Measurements from ENCODE around the gene ADAM33. TPM values are rescaled to one million over a fixed set of nuclear protein-coding genes. Genes with fewer than 3 reads are reported as not detected.

The ADAM33 gene
- total and polyA plus RNA-seq, 2 donors (not counting 1 experiment from before 2014, with no cell fraction given): not detected

GRCh38 chr20:3706774-3707507, 25.1 kb upstream of the ADAM33 start:
- Histone ChIP-seq H3K4me3 (ENCODE audit: control extremely low read depth in 1 of 5, extremely low read depth in 1 of 5, insufficient read depth in 1 of 5, low read depth in 2 of 5, low read length in 4 of 5) (no peak overlapping the region), H3K4me2 (replicated peaks; ENCODE audit: low read depth, low read length, poor library complexity, severe bottlenecking) (no peak overlapping the region), H3K27me3 (replicated peaks in 1 of 4; ENCODE audit: control extremely low read depth in 1 of 4, control insufficient read depth in 3 of 4, insufficient read depth in 4 of 4, low read length in 3 of 4) (peaks cover 0 to 17% (median 0%) of the 10 kb centered on the region in 4 experiments), H3K4me1 (ENCODE audit: control insufficient read depth in 2 of 2, insufficient read depth in 2 of 2, low read length in 2 of 2) (no peaks in the 10 kb centered on the region), H2AFZ (ENCODE audit: insufficient read depth, low read depth, low read length, poor library complexity, severe bottlenecking) (no peak overlapping the region), H4K20me1 (ENCODE audit: control insufficient read depth, insufficient read depth, low read length, poor library complexity, severe bottlenecking) (no peaks in the 10 kb centered on the region), H3K27ac (ENCODE audit: low read length in 2 of 2) (no peak overlapping the region), H3K9ac (ENCODE audit: low read length) (no peak overlapping the region), H3K9me3 (ENCODE audit: control extremely low read depth in 1 of 3, control insufficient read depth in 2 of 3, insufficient read depth in 1 of 3, low read length in 2 of 3) (no peaks in the 10 kb centered on the region), H3K36me3 (replicated peaks in 1 of 2; ENCODE audit: control extremely low read depth in 1 of 2, control insufficient read depth in 1 of 2, extremely low read depth in 1 of 2, insufficient read depth in 2 of 2, low read length in 1 of 2) (no peaks in the 10 kb centered on the region), H3K79me2 (ENCODE audit: control insufficient read depth, insufficient read depth, low read length) (no peaks in the 10 kb centered on the region)
- Mint-ChIP-seq H3K9me3 (ENCODE audit: insufficient read depth) (no peaks in the 10 kb centered on the region), H3K4me3 (no peak overlapping the region), H3K27me3 (peaks cover 17% of the 10 kb centered on the region), H3K4me1 (no peaks in the 10 kb centered on the region), H3K27ac (no peak overlapping the region)
- no peak for ATAC-seq (ENCODE audit: low read depth)
- CTCF ChIA-PET: interaction anchor here (1.1 to 1.2 kb wide), 2 partner anchors 30 to 378 kb away, joined by 4 to 7 read pairs; no protein-coding TSS in a partner anchor
- TF ChIP-seq CTCF (IDR thresholded peaks at IDR 0.05) (no peak), EZH2 (IDR thresholded peaks at IDR 0.05; ENCODE audit: borderline replicate concordance, insufficient read depth, low read depth, low read length, poor library complexity, severe bottlenecking) (no peak)
- 92% methylated on average over 10 of the region's 10 CpGs for WGBS (ENCODE audit: insufficient coverage)
- POLR2A ChIA-PET: interaction anchor here (0.5 kb wide), 1 partner anchor 309 kb away, joined by 7 read pairs; no protein-coding TSS in a partner anchor
- intact Hi-C loops (cut with micrococcal nuclease): no loop called here
- DNase-seq: no peak

DNA sequence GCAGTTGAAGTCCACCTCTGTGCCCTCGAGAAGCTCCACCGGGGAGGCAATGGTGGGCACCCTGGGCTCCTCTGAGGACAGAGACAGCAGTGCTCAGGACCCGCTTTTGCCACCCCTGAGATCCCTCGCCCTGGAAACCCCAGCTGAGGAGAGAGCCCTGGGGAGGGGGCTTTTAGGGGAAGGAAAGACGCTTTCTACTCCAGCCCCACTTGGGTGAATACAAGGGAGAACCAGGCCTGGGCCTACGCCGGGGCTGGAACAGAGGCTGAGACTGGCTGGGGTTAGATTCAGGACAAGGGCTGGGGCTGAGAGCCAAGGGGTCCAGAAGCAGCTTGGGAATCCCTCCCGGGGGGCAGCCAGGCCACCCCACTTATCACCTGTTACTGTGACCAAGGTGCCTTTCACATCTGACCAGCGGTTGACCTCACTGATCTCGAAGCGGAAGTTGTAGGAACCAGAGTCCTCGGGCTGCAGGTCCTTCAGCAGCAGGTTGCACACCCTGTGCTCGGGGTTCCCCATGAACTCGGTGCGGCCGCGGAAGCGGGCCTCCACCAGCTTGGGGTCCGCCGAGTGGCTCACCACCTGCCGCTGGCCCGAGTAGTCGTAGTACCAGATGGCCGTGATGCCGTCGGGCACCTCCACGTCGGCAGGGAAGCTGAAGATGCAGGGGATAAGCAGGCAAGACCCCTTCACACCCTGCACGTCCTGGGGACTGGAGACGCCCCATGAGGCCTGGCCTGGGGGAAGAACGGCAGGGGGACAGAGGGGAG, 24.3 kb upstream of the ADAM33 start:
- Mint-ChIP-seq H3K9me3 (ENCODE audit: insufficient read depth) (no peaks in the 10 kb centered on the region), H3K4me3 (no peak overlapping the region), H3K27ac (no peak overlapping the region), H3K27me3 (peaks cover 10% of the 10 kb centered on the region), H3K4me1 (no peaks in the 10 kb centered on the region)
- intact Hi-C loops (cut with micrococcal nuclease): no loop called here
- H3K4me1 ChIP-seq (ENCODE audit: control insufficient read depth in 2 of 2, insufficient read depth in 2 of 2, low read length in 2 of 2): no peaks in the 10 kb centered on the region
- ChIA-PET CTCF (no interaction called here), POLR2A (no interaction called here)
- ATAC-seq (ENCODE audit: low read depth): no peak
- no peak overlapping the region for H3K4me3 ChIP-seq (ENCODE audit: control extremely low read depth in 1 of 5, extremely low read depth in 1 of 5, insufficient read depth in 1 of 5, low read depth in 2 of 5, low read length in 4 of 5)
- H3K9me3 ChIP-seq (ENCODE audit: control extremely low read depth in 1 of 3, control insufficient read depth in 2 of 3, insufficient read depth in 1 of 3, low read length in 2 of 3): no peaks in the 10 kb centered on the region
- H3K9ac ChIP-seq (ENCODE audit: low read length): no peak overlapping the region
- H4K20me1 ChIP-seq (ENCODE audit: control insufficient read depth, insufficient read depth, low read length, poor library complexity, severe bottlenecking): no peaks in the 10 kb centered on the region
- H3K79me2 ChIP-seq (ENCODE audit: control insufficient read depth, insufficient read depth, low read length): no peaks in the 10 kb centered on the region
- no peak overlapping the region for H3K4me2 ChIP-seq (replicated peaks; ENCODE audit: low read depth, low read length, poor library complexity, severe bottlenecking)
- TF ChIP-seq CTCF (IDR thresholded peaks at IDR 0.05) (no peak), EZH2 (IDR thresholded peaks at IDR 0.05; ENCODE audit: borderline replicate concordance, insufficient read depth, low read depth, low read length, poor library complexity, severe bottlenecking) (no peak)
- DNase-seq: no peak
- H3K27me3 ChIP-seq (replicated peaks in 1 of 4; ENCODE audit: control extremely low read depth in 1 of 4, control insufficient read depth in 3 of 4, insufficient read depth in 4 of 4, low read length in 3 of 4): peaks cover 0 to 11% (median 0%) of the 10 kb centered on the region in 4 experiments
- WGBS (ENCODE audit: insufficient coverage): 92% methylated on average over 30 of the region's 31 CpGs
- no peak overlapping the region for H2AFZ ChIP-seq (ENCODE audit: insufficient read depth, low read depth, low read length, poor library complexity, severe bottlenecking)
- no peaks in the 10 kb centered on the region for H3K36me3 ChIP-seq (replicated peaks in 1 of 2; ENCODE audit: control extremely low read depth in 1 of 2, control insufficient read depth in 1 of 2, extremely low read depth in 1 of 2, insufficient read depth in 2 of 2, low read length in 1 of 2)
- no peak overlapping the region for H3K27ac ChIP-seq (ENCODE audit: low read length in 2 of 2)

Measured in B cell (primary cell).